ENCODE results near the gene TCERG1L.

Gene TCERG1L

GRCh38 chr10:131098416-131098952, 213.0 kb downstream of the TCERG1L start:
- no peak for DNase-seq

- DNase-seq = no peak
Observed at GRCh38 chr10:131096031-131096430, 215.5 kb downstream of the TCERG1L start.

- DNase-seq = no peak
Observed at GRCh38 chr10:131095313-131095580, 216.3 kb downstream of the TCERG1L start.

DNA sequence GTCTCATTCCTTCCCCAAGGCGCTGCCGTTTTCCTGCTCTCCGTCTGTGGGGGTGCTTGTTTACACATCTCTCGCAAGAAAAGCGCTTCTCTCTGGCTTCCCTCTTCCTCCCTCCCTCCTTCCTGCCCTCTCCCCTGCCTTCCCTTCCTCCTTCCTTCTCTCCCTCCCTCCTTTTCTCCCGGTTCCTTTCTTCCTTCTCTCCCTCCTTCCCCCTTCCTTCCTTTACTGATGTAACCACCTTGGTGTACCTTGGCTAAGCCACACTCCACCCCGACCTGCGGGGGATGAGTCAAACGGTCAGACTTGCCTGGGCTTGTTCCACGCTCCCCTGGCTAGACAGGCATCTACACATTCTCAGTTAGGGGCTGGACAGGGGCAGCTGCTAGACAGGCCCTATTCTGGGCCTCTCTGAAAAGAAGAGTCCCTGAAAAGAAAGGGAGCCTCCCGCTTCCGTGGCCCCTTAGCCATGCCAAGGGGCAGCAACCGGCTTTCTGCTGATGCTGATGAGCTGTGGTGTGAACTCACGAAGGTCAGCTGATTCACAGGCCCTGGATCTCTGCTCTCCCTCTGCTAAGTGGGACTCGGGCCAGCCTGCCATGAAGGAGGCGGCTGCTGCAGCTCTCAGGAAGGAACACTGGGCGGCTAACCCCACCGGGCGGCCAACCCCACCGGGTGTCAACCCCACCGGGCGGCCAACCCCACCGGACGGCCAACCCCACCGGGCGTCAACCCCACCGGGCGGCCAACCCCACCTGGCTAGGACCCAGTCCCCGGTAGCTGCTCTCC, 216.8 kb downstream of the TCERG1L start:
- no peak for DNase-seq

- no peak for DNase-seq
Observed at GRCh38 chr10:131093795-131094366, 217.6 kb downstream of the TCERG1L start.

DNA sequence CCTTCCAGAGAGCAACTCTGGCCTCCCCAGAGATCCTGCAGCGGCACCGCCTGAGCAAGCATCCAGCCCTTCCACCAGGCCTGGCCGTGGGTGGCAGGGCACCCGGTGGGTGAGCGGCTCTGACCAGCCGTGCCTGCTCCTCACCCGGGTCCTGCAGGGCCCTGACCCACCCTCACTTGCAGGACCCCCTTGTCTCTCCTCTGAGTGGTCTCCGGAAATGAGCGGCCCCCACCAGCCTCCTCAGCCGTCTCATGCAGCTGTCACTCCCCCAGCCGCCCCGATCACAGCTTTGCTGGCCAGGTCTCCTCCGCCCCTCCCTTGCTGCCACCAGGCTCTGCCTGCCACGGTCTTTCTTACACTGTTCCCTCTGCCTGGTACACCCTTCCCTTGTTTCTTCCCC, 218.2 kb downstream of the TCERG1L start:
- no peak for DNase-seq

- no peak for DNase-seq
Observed at GRCh38 chr10:131092876-131093275, 218.6 kb downstream of the TCERG1L start.

DNA sequence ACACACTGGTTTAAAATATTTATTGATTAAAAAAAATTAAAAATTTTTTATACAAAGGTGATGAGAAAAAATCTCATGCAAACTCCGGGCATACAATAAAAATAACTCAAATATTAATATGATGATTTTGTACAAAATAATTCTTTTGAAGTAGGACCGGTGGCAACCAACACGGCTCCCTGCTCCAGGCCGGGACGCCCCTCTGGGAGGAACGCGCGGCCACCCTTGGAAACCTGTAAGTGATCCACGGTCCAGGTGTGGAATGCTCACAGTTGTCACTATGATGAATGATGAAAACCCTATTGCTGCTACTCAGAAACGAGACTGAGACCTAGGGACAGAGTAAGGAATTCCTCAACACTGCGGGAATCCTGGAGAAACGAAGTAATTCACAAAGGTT, 219.1 kb downstream of the TCERG1L start:
- no peak for DNase-seq

DNA sequence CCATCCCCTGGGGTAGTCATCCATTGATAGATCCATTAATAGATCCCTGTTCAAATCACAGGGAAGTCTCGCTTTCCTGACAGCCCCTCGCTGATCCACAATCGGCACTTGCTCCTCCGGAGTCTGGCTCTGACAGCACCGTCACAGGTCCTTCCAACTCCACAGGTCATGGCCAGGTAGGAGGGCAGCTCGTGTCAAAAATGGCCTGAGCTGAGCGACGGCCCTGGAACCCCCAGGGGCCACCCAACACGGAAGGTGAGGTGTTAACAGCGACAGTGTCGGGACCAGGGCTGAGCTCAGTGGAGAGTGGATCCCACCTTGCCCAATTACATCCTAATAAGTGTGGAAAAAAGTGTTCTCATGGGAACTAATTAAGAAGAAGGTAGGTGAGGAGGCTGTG, 219.8 kb downstream of the TCERG1L start:
- no peak for DNase-seq

GRCh38 chr10:131090761-131091661, 220.5 kb downstream of the TCERG1L start:
- no peak for DNase-seq

DNA sequence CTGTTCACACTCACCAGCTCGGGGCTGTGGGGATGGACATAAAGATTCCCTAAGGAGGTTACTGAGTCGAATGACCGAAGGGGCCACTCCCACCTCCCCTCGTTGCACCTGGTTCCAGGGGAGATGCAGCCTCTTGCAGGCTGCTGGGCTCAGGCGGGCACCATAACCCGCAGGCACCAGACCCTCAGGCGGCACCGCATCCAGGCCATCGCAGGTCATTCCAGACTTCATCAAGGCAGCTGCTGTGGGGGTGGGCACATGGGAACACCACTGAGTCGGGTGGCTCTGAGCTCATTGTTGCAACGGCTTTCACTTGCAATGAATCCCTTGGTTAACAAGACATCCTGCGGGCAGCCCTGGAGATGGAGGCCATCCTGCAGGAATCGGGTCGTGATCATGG, 221.7 kb downstream of the TCERG1L start:
- DNase-seq = no peak

DNA sequence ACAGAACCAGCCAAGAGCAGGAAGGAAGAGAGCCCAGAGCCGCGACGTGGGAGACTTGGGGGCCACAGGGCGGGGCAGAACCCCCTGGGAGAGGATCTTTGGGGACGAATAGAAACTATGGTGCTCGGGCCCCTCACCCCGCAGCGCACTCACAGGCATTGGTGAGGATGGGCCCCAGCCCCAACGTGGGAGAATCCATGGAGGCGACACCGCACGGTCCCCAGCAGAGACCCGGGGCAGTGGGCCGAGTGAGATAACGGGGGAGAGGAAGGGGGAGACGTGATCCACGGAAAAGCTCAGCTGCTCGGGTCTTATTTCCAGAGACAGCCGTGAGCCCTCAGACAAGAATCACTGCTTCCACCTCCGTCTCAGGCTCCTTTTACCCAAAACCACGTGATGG, 222.4 kb downstream of the TCERG1L start:
- no peak for DNase-seq

DNA sequence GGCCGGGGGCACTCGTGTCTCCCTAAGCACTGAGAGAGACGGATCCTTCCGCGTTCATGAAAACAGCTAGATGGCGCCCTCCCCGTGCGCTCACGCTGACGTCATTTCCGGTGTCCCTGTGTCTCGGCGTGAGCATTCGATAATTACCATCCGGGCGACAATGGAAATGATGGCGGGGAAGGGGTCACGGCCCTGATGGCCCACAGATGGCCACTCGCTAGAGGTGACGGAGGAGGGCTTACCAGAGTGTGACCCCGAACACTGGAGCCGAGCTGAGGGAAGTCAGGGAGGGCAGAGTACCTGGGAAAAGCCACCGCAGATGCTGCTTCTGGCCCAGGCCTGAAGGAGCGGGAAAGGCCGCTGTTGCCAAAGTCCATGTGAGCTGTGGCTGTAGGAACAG, 222.9 kb downstream of the TCERG1L start:
- DNase-seq = no peak

DNA sequence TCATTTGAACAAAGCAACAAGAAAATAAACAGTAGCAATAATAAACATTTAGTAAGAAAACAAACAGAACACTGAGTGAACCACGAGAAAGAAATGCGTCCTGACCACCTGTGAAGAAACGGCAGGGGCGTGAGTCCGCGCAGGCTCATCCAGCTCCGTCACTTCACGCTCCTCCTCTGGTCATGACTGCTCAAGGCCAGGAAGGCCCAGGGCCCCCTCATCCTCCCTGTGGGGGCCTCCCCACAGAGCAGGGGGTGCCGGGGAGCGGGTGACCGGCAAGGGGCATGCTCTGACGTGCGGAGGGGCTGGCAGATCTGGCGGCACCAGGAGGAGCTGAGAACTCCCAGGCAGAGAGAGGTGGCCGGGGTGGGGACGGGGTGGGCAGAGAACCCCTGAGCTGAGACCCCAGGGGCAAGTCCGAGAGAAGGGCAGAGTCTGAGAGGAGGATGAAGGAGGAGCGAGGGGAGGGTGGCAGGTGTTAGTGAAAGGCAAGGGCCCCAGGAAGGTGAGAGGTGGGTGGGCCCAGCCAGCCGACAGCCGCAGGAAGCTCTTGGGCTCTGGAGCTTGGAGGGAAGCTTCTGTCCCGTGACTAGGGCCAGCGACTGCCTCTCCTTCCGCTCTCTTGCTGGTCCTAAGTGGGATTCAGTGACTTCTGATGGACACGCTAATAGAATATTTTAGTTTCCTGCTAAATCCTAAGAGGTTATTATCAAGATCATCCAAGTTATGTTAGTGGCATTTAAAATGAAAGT, 223.9 kb downstream of the TCERG1L start:
- DNase-seq = no peak

DNA sequence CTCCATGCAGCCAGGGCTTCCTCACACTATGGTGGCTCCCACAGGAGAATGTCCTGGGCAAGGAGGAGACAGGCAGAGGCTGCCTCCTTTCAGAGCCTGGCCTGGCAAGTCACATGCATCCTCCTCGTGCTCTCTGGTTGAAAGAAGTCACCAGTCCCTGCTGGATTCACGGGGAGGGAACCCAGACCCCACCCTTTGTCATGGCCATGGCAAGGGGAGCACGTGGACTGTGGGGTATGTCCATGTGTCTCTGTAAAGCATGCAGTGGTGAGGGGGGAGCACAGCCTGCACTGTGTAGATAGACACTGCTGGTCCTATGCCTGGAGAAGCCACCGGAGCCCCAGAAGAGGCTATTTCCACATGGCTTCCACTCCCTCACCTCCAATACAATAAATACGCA, 225.0 kb downstream of the TCERG1L start:
- DNase-seq = no peak

- DNase-seq = no peak
Observed at GRCh38 chr10:131086094-131086493, 225.4 kb downstream of the TCERG1L start.

DNA sequence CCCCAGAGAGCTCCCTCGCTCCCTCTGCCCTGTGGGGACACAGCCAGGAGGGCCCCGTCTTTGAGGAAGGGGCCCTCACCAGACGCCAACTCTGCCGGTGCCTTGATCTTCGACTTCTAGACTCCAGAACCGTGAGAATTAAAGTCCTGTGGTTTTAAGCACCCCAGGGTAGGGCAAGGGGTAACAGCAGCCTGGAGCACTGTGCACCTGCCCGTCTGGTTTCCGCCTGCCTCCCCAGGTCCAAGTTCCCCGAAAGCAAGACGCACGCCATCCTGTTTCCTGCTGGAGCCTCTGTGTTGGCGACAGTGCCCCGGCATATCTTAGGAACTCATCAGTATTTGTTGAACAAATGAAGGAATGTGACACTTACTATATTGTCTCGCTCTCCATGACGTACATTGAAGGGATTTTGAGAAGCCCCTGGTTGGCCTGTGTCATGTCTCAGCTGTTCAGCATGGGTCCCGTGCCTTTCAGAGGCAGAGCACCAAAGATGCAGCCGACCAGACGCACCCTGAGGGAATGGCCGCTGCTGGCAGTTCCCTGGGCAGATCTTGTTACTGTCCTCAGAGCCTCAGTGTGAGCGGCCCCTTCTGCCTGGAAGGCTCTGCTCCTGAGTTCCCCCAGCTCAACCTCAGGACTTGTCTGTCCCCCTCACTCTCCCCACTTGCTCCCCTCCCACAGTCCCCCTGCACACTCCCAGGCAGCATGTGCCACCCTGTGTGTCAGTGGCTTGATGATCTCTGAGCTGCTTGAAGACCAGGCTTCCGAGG, 226.2 kb downstream of the TCERG1L start:
- DNase-seq = no peak

DNA sequence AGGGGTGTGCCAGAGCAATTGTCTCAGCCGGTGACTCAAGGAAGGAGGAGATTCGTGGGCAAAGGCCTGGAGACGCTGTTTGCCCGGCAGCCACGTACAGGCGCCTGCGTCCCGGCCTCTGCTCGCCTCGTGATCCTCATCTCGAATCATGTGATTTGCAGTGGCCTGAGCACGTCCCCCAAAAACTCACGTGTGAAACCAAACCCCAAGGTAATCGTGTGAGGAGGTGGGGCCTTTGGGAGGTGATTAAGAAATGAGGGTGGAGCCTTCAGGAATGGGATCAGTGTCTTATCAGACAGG, 226.8 kb downstream of the TCERG1L start:
- no peak for DNase-seq

- no peak for DNase-seq
Observed at GRCh38 chr10:131083915-131084790, 227.4 kb downstream of the TCERG1L start.

DNA sequence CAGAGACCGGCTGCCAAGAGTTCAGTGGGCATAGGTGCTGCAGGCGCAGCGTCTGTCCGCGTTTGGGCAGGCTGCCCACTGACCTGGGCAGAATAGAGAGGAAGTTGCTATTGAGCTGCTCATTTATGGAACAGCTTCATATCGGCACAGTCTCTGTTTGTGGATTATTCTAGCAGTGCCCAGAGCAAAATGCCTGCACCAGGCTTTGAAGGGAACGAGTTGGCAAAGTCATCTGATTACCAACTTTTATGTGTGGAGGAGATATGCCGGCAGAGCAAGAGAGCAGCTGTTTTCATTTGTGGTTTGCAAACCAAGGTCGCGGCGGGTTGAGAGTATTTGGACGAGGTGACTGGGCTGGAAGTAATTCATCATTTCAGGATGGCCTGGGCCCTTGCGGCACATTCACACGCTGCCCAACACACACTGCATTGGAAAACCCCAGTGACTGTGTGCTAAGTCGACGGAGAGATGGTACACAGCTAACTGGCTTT, 228.5 kb downstream of the TCERG1L start:
- DNase-seq = no peak

GRCh38 chr10:131082201-131082850, 229.2 kb downstream of the TCERG1L start:
- no peak for DNase-seq
